Renal pelvis (tissue), 4 donors: Measurements from ENCODE around the gene PPM1B. TPM values are rescaled to one million over a fixed set of nuclear protein-coding genes. Genes with fewer than 3 reads are reported as not detected.
A peak's percentile ranks its signal among the peaks of the same experiment; 100 is the strongest.
"Not testable (repeated sequence)": the region's sequence is repeated elsewhere in the genome, so short reads cannot be mapped to it uniquely, and the experiment has no call there.

Experiments used
- DNase-seq: peaks from one replicate; pipeline ENCODE4 v3.0.0-alpha.2; 2013
- polyA plus RNA-seq, 3 donors: library from polyadenylated mRNA; unstranded; fragments of 120-200 nt; gene quantifications; one replicate each; pipeline ENCODE4 v1.2.1, GENCODE V29; 2013; ENCODE audit not compliant: insufficient read length in 3 of 3

PPM1B gene
- polyA plus RNA-seq, 3 donors: 57.0 to 77.0 (median 66.2) TPM

DNA sequence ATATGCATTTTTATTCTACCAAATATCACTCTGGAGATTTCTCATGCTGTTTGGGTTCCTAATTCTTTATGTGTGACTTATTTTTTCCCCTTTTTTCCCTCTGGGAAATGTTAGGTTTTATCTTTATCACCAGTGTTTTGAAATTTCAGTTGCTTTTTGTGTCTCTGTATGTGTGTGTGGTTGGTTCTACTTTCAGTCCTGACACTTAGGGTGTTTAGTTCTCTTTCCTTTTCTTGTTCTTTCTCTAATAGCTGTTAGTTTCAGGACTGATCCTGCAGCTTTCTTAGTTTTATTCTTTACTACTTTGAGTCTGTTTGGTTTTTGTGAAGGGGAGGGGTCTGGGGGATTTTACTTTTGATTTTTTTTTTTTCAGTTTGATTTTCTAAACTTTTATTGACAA, 23.1 kb downstream of the PPM1B start:
- no peak for DNase-seq

DNA sequence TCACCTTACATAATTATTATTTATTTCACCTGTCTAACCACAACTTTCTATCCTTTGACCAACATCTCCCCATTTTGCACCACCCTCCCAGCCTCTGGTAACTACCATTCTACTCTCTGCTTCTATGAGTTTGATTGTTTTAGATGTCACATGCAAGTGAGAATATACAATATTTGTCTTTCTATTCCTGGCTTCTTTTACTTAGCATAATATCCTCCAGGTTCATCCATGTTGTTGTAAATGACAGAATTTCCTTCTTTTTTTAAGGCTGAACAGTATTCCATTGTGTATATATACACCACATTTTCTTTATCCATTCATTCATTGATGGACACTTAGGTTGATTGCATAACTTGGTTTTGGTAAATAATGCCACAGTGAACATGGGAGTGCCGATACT, 24.0 kb downstream of the PPM1B start:
- DNase-seq: no peak

- no peak for DNase-seq
Measured at GRCh38 chr2:44195714-44196113, 27.0 kb downstream of the PPM1B start.

DNA sequence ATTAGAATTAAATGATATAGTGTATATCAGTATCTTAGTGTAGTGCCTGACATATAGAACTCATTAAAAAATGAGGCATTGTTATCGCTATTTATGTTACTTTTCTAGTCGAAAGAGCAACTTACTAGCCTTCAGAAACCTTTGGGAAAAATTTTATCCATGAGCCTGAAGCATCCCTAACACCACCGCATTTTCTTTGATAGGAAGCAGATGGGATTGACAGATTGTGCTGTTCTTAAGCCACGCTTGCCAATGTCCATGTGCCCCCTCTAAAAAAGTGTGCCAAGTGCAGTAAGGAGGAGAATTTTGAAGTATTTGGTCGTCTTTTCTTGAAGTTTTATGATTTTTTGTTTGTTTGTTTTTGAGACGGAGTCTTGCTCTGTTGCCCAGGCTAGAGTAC, 29.1 kb downstream of the PPM1B start:
- DNase-seq: no peak

GRCh38 chr2:44200011-44200410, 31.3 kb downstream of the PPM1B start:
- DNase-seq: no peak

GRCh38 chr2:44200759-44201158, 32.1 kb downstream of the PPM1B start:
- no peak for DNase-seq

DNA sequence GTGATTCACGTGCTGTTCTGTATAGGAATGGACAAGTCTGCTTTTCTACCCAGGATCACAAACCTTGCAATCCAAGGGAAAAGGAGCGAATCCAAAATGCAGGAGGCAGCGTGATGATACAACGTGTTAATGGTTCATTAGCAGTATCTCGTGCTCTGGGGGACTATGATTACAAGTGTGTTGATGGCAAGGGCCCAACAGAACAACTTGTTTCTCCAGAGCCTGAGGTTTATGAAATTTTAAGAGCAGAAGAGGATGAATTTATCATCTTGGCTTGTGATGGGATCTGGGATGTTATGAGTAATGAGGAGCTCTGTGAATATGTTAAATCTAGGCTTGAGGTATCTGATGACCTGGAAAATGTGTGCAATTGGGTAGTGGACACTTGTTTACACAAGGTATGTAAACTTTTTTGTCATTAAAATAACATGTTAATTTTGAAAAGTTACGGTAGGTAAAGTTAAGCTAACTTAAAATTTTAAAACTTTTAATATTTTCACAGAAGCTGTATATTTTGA, 33.0 kb downstream of the PPM1B start:
- no peak for DNase-seq

DNA sequence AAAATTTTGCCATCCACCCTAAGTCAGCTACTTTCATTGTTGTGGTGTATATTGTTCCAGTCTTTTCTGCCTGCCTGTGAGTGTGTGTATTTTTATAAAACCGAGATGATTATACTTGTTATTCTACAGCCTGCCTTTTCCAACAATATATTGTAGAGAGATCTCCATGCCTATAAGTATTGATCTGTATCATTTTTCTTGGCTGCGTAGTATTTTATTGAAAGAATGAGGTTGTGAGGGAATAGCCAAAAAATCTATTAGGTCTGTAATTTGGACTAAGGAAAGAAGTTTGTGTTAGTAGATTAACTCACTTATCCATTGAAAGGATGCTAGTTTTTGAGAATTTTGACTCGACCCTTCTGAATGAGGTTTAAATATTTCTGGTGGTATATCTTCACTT, 34.9 kb downstream of the PPM1B start:
- DNase-seq: no peak

GRCh38 chr2:44205169-44205568, 36.5 kb downstream of the PPM1B start:
- no peak for DNase-seq

DNA sequence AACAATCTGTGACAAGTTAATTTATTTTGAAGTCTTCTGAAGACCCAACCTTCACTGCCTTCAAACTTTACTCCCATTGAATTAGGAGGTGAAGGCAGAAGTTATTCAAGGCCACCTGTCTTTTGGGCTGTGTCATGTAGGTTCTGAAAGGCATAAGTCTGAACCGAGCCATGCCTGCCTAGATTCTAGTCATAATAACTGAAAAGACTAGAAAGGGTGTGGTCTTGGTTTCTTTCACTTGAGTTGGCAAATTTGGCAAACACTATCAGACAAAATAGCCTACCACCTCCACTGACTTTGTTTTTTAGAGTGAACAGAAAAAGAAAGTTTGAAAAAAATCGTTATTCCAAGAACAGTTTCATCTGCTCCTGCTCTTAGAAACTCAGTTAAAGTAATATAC, 38.4 kb downstream of the PPM1B start:
- DNase-seq: no peak

DNA sequence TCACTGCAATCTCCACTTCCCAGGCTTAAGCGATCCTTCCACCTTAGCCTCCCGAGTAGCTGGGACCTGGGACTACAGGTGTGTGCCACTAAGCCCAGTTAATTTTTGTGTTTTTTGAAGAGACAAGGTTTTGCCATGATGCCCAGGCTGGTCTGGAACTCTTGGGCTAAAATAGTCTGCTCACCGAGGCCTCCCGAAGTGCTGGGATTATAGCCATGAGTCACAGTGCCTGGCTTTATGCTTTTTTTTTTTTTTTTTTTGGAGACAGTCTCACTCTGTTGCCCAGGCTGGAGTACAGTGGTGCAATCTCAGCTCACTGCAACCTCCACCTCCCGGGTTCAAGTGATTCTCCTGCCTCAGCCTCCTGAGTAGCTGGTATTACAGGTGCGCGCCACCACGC, 39.0 kb downstream of the PPM1B start:
- not testable (repeated sequence) for DNase-seq

DNA sequence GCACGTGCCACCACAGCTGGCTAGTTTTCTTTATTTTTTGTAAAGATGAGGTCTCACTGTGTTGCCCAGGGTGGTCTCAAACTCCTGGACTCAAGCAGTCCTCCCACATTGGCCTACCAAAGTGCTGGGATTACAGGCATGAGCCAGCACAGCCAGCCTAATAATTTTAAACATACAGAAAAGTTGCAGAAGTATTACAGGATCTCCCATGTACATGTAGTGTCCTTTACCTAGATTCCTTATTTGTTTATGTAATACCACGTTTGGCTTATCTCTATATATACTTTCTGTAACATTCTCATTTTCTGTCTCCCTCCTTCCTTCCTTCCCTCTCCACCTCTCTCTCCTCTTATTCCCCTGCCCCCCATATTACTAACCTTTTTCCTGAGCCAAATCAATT, 41.7 kb downstream of the PPM1B start:
- no peak for DNase-seq

GRCh38 chr2:44211183-44211582, 42.5 kb downstream of the PPM1B start:
- DNase-seq: no peak

DNA sequence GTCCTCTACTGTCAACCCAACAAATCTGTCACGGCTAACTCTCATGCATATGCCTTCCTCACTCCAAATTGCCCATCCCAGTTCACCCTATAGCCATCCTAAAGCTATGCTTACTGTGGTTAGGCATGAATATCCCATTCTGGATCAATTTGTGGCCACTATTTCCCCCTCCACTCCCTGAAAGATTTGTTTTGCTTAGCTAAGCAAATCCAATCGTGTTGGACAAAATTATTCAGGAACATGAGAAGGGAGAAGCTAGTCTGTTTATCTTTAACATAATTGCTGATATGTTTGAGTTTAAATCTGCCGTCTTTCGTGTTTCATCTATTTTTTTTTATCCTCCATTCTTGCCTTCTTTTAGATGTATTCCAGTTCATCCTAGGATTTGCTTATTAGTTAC, 43.6 kb downstream of the PPM1B start:
- DNase-seq: no peak

- DNase-seq: no peak
Measured at GRCh38 chr2:44215827-44216226, 47.2 kb downstream of the PPM1B start.

DNA sequence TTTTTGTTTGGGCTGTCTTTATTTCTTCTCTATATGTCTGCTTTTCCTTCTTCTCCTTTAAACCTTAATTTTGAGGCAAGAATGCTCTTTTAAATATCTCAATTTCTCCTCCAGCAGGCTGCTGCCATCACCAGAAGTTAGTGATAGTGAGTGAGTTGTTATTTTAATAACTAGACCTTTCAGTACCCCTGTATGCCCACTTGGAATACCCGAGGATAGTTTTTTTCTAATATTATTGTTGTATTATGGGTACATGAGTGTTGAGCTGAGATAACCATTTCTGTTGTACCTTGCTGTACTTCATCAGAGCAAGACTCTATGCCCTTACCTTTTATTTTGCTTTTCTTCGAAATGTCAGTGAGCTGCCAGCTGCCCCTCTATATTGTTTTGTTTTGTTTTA, 50.1 kb downstream of the PPM1B start:
- no peak for DNase-seq

DNA sequence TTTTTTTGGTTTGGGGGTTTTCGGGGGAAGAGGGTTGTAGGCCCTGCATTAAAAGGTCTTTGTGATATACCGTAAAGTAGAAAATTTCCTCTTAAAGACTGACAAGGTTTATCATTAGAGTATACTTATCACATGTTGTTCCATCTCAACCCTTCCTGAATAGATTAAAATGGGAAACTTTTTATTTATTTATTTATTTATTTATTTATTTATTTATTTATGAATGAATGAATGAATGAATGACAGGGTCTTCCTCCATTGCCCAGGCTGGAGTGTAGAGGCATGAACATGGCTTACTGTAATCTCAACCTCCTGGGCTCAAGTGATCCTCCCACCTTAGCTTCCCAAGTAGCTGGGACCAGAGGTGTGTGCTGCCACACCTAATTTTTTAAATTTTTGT, 58.1 kb downstream of the PPM1B start:
- DNase-seq: no peak

GRCh38 chr2:44230378-44230777, 61.7 kb downstream of the PPM1B start:
- no peak for DNase-seq

GRCh38 chr2:44233450-44234128, 64.9 kb downstream of the PPM1B start:
- DNase-seq: no peak

DNA sequence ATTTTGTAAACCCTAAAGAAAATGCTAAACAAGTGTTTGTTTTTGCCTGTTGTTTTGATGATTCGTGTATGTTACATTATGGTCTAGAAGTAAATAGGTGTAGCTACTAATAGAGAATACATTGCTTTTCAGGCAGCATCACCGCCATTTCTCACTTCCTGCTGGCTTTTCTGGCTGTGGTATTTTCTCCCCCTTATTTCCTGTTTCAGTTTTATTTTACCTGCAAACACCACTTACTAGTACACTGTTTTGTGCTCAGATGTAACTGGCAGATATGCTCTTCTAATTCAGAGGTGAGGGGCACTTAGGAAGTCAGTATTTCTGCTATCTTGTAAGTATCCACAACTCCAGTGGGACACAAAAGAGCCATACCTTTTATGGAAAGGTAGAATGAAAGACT, 68.5 kb downstream of the PPM1B start:
- DNase-seq: no peak

DNA sequence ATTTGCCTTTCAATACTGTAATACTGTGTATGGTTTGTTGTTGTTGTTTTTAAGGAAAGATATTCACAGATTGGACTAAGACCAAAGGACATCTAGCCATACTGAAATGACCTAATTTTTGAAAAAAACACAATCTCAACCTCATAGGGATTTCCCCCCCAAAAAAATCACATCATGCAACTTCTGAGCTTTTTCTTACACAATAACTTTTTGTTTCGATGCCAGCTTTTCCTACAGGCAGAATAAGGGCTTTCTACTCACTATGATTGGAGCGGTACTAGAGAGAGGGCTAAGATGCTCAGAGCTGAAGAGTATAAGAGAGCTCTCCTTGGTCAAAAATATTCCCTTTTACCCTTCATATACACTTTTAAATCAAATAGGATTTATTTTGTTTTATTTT, 74.2 kb downstream of the PPM1B start:
- no peak for DNase-seq

- peak; percentile 77 for DNase-seq
Measured at GRCh38 chr2:44244135-44244871, 75.6 kb downstream of the PPM1B start.

DNA sequence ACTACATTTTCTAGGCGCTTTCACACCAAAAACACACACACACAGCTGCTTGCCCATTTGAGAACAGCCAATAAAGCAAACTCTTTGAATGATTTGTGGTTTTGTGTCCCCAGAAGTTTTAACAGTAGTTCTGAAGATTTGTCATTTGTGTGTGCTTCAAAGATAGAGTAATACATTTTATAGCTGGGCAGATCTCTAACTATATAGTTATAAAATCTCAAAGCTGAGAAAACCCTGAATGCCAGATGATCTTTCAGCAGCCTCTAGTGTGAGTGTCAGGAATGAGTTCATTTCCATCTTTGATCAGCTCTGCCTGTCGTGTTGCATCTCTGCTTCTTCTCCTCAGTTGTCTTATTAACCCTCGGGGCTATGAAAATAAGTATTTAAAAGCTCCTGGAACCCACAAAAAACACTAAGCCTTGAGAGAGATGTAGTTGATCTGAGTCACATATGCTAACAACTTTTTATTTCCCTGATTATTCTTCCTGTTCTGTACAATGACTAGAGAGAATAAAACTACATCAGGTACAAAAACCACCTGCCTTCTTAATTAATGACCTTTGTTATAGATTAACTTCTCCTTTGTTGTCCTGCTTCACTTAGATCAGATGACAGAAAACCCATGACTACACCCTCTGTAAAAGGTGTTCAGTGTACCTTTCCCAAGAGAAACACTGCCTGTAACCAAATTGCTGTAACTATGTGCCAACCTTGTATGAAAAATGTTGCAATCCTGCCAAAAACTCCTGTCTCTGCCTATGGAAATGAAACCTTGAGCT, 76.6 kb downstream of the PPM1B start:
- peak; percentile 33 for DNase-seq
